HEK293 (cell line): ENCODE results near the gene EIF1.

Source experiments
- GLI2 ChIP-seq: fragments of 450-650 bp; formaldehyde crosslinking; IDR thresholded peaks from 2 replicates; pipeline ENCODE4; 2017; ENCODE audit warnings: missing biosample characterization, missing genetic modification characterization, low read depth, borderline replicate concordance
- KLF9 ChIP-seq: fragments of 450-650 bp; formaldehyde crosslinking; IDR thresholded peaks from 2 replicates; pipeline ENCODE4 v1.5.1; 2016; ENCODE audit warnings: missing biosample characterization, missing genetic modification characterization, low read depth
- PRDM1 ChIP-seq: fragments of 450-650 bp; formaldehyde crosslinking; IDR thresholded peaks from 2 replicates; pipeline ENCODE4; 2016; ENCODE audit warnings: missing biosample characterization, missing genetic modification characterization
- RBAK ChIP-seq: fragments of 450-650 bp; formaldehyde crosslinking; IDR thresholded peaks from 2 replicates; pipeline ENCODE4 v1.5.1; 2016; ENCODE audit warnings: missing biosample characterization, missing genetic modification characterization
- REPIN1 ChIP-seq: fragments of 450-650 bp; formaldehyde crosslinking; IDR thresholded peaks from 2 replicates; pipeline ENCODE4 v1.5.1; 2017; ENCODE audit warnings: missing biosample characterization, missing genetic modification characterization, low read depth
- SP7 ChIP-seq: fragments of 450-650 bp; formaldehyde crosslinking; IDR thresholded peaks from 2 replicates; pipeline ENCODE4 v1.5.1; 2016; ENCODE audit warnings: missing biosample characterization, missing genetic modification characterization
- ZBTB17 ChIP-seq: fragments of 450-650 bp; formaldehyde crosslinking; IDR thresholded peaks from 2 replicates; pipeline ENCODE4 v1.5.1; 2016; ENCODE audit warnings: missing biosample characterization, missing genetic modification characterization
- ZBTB8A ChIP-seq: fragments of 450-650 bp; formaldehyde crosslinking; IDR thresholded peaks from 2 replicates; pipeline ENCODE4 v1.5.1; 2016; ENCODE audit warnings: missing biosample characterization, missing genetic modification characterization
- ZNF239 ChIP-seq: fragments of 450-650 bp; formaldehyde crosslinking; IDR thresholded peaks from 2 replicates; pipeline ENCODE4 v1.5.1; 2016; ENCODE audit warnings: missing biosample characterization, missing genetic modification characterization
- ZNF302 ChIP-seq: fragments of 450-650 bp; formaldehyde crosslinking; IDR thresholded peaks from 2 replicates; pipeline ENCODE4 v1.5.1; 2016; ENCODE audit warnings: missing biosample characterization, missing genetic modification characterization, low read depth
- ZNF394 ChIP-seq: fragments of 450-650 bp; formaldehyde crosslinking; IDR thresholded peaks from 2 replicates; pipeline ENCODE4 v1.5.1; 2016; ENCODE audit warnings: missing biosample characterization, missing genetic modification characterization, mild to moderate bottlenecking, moderate library complexity, borderline replicate concordance
- ZNF416 ChIP-seq: fragments of 450-650 bp; formaldehyde crosslinking; IDR thresholded peaks from 2 replicates; pipeline ENCODE4 v1.5.1; 2016; ENCODE audit warnings: missing biosample characterization, missing genetic modification characterization
- ZNF521 ChIP-seq: fragments of 450-650 bp; formaldehyde crosslinking; IDR thresholded peaks from 2 replicates; pipeline ENCODE4 v1.5.1; 2017; ENCODE audit warnings: missing biosample characterization, mild to moderate bottlenecking, missing genetic modification characterization
- ZNF558 ChIP-seq: fragments of 450-650 bp; formaldehyde crosslinking; IDR thresholded peaks from 2 replicates; pipeline ENCODE4 v1.5.1; 2016; ENCODE audit warnings: missing biosample characterization, missing genetic modification characterization
- ZNF600 ChIP-seq: fragments of 450-650 bp; formaldehyde crosslinking; IDR thresholded peaks from 2 replicates; pipeline ENCODE4 v1.5.1; 2016; ENCODE audit warnings: missing biosample characterization, missing genetic modification characterization
- ZNF629 ChIP-seq: fragments of 450-650 bp; formaldehyde crosslinking; IDR thresholded peaks from 2 replicates; pipeline ENCODE4 v1.5.1; 2017; ENCODE audit warnings: missing biosample characterization, missing genetic modification characterization
- ZNF785 ChIP-seq: fragments of 450-650 bp; formaldehyde crosslinking; IDR thresholded peaks from 2 replicates; pipeline ENCODE4 v1.5.1; 2016; ENCODE audit warnings: missing biosample characterization, missing genetic modification characterization
- ZNF830 ChIP-seq: fragments of 450-650 bp; IDR thresholded peaks from 2 replicates; pipeline ENCODE4 v1.5.0; 2018; ENCODE audit warnings: missing biosample characterization, missing genetic modification characterization, low read depth, mild to moderate bottlenecking, moderate library complexity
- ZXDB ChIP-seq: fragments of 450-650 bp; formaldehyde crosslinking; IDR thresholded peaks from 2 replicates; pipeline ENCODE4 v1.5.1; 2016; ENCODE audit warnings: missing biosample characterization, missing genetic modification characterization
- TF ChIP-seq, protein P1 (sequence below): fragments of 450-650 bp; formaldehyde crosslinking; IDR thresholded peaks from 2 replicates; pipeline ENCODE4 v1.5.1; 2016; ENCODE audit warnings: missing biosample characterization, missing genetic modification characterization
- TF ChIP-seq, protein P2 (sequence below): fragments of 450-650 bp; formaldehyde crosslinking; IDR thresholded peaks from 2 replicates; pipeline ENCODE4 v1.5.1; 2016; ENCODE audit warnings: missing biosample characterization, missing genetic modification characterization
- TF ChIP-seq, protein P3 (sequence below): fragments of 450-650 bp; formaldehyde crosslinking; IDR thresholded peaks from 2 replicates; pipeline ENCODE4 v1.5.1; 2016; ENCODE audit warnings: missing biosample characterization, missing genetic modification characterization
- TF ChIP-seq, protein P4 (sequence below): fragments of 450-650 bp; formaldehyde crosslinking; IDR thresholded peaks from 2 replicates; pipeline ENCODE4 v1.5.1; 2017; ENCODE audit warnings: missing biosample characterization, missing genetic modification characterization
- TF ChIP-seq, protein P5 (sequence below): fragments of 450-650 bp; formaldehyde crosslinking; IDR thresholded peaks from 2 replicates; pipeline ENCODE4 v1.5.1; 2017; ENCODE audit warnings: missing biosample characterization, missing genetic modification characterization
- TF ChIP-seq, protein P6 (sequence below): fragments of 450-650 bp; formaldehyde crosslinking; IDR thresholded peaks from 2 replicates; pipeline ENCODE4 v1.5.1; 2016; ENCODE audit warnings: missing biosample characterization, missing genetic modification characterization
- TF ChIP-seq, protein P7 (sequence below): fragments of 450-650 bp; formaldehyde crosslinking; IDR thresholded peaks from 2 replicates; pipeline ENCODE4 v1.5.1; 2017; ENCODE audit warnings: missing biosample characterization, missing genetic modification characterization

The EIF1 gene

GRCh38 chr17:41739661-41740352 lies 51.1 kb downstream of the EIF1 start (continued):
- TF ChIP-seq ZNF521 (tag by site-specific recombination), result no peak
- TF ChIP-seq ZNF600, result 0 out of 2 replicates have a peak, but pooled peaks have one; percentile 15
- peak; percentile 31 for TF ChIP-seq SP7 (tag by site-specific recombination)
- TF ChIP-seq, protein P1, sequence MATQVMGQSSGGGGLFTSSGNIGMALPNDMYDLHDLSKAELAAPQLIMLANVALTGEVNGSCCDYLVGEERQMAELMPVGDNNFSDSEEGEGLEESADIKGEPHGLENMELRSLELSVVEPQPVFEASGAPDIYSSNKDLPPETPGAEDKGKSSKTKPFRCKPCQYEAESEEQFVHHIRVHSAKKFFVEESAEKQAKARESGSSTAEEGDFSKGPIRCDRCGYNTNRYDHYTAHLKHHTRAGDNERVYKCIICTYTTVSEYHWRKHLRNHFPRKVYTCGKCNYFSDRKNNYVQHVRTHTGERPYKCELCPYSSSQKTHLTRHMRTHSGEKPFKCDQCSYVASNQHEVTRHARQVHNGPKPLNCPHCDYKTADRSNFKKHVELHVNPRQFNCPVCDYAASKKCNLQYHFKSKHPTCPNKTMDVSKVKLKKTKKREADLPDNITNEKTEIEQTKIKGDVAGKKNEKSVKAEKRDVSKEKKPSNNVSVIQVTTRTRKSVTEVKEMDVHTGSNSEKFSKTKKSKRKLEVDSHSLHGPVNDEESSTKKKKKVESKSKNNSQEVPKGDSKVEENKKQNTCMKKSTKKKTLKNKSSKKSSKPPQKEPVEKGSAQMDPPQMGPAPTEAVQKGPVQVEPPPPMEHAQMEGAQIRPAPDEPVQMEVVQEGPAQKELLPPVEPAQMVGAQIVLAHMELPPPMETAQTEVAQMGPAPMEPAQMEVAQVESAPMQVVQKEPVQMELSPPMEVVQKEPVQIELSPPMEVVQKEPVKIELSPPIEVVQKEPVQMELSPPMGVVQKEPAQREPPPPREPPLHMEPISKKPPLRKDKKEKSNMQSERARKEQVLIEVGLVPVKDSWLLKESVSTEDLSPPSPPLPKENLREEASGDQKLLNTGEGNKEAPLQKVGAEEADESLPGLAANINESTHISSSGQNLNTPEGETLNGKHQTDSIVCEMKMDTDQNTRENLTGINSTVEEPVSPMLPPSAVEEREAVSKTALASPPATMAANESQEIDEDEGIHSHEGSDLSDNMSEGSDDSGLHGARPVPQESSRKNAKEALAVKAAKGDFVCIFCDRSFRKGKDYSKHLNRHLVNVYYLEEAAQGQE, result no peak
- TF ChIP-seq ZNF394, result no peak
- no peak for TF ChIP-seq KLF9 (tag by site-specific recombination)
- TF ChIP-seq ZBTB17 (tag by site-specific recombination), result peak; percentile 55; the same call in 1 of the 2 replicates
- TF ChIP-seq, protein P2, sequence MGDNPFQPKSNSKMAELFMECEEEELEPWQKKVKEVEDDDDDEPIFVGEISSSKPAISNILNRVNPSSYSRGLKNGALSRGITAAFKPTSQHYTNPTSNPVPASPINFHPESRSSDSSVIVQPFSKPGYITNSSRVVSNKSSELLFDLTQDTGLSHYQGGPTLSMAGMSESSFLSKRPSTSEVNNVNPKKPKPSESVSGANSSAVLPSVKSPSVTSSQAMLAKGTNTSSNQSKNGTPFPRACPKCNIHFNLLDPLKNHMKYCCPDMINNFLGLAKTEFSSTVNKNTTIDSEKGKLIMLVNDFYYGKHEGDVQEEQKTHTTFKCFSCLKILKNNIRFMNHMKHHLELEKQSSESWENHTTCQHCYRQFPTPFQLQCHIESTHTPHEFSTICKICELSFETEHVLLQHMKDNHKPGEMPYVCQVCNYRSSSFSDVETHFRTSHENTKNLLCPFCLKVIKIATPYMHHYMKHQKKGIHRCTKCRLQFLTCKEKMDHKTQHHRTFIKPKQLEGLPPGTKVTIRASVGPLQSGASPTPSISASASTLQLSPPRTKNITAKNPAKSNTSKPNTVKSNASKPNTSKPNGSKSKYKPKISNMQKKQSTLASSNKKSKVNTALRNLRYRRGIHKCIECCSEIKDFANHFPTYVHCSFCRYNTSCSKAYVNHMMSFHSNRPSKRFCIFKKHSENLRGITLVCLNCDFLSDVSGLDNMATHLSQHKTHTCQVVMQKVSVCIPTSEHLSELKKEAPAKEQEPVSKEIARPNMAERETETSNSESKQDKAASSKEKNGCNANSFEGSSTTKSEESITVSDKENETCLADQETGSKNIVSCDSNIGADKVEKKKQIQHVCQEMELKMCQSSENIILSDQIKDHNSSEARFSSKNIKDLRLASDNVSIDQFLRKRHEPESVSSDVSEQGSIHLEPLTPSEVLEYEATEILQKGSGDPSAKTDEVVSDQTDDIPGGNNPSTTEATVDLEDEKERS (tag by site-specific recombination), result no peak
- TF ChIP-seq REPIN1, result no peak
- TF ChIP-seq, protein P3, sequence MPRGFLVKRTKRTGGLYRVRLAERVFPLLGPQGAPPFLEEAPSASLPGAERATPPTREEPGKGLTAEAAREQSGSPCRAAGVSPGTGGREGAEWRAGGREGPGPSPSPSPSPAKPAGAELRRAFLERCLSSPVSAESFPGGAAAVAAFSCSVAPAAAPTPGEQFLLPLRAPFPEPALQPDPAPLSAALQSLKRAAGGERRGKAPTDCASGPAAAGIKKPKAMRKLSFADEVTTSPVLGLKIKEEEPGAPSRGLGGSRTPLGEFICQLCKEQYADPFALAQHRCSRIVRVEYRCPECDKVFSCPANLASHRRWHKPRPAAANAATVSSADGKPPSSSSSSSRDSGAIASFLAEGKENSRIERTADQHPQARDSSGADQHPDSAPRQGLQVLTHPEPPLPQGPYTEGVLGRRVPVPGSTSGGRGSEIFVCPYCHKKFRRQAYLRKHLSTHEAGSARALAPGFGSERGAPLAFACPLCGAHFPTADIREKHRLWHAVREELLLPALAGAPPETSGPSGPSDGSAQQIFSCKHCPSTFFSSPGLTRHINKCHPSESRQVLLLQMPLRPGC (tag by site-specific recombination), result no peak
- TF ChIP-seq, protein P4, sequence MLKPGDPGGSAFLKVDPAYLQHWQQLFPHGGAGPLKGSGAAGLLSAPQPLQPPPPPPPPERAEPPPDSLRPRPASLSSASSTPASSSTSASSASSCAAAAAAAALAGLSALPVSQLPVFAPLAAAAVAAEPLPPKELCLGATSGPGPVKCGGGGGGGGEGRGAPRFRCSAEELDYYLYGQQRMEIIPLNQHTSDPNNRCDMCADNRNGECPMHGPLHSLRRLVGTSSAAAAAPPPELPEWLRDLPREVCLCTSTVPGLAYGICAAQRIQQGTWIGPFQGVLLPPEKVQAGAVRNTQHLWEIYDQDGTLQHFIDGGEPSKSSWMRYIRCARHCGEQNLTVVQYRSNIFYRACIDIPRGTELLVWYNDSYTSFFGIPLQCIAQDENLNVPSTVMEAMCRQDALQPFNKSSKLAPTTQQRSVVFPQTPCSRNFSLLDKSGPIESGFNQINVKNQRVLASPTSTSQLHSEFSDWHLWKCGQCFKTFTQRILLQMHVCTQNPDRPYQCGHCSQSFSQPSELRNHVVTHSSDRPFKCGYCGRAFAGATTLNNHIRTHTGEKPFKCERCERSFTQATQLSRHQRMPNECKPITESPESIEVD, result no peak
- no peak for TF ChIP-seq ZNF558 (tag by site-specific recombination)
- no peak for TF ChIP-seq ZNF785 (tag by site-specific recombination)
- TF ChIP-seq, protein P5, sequence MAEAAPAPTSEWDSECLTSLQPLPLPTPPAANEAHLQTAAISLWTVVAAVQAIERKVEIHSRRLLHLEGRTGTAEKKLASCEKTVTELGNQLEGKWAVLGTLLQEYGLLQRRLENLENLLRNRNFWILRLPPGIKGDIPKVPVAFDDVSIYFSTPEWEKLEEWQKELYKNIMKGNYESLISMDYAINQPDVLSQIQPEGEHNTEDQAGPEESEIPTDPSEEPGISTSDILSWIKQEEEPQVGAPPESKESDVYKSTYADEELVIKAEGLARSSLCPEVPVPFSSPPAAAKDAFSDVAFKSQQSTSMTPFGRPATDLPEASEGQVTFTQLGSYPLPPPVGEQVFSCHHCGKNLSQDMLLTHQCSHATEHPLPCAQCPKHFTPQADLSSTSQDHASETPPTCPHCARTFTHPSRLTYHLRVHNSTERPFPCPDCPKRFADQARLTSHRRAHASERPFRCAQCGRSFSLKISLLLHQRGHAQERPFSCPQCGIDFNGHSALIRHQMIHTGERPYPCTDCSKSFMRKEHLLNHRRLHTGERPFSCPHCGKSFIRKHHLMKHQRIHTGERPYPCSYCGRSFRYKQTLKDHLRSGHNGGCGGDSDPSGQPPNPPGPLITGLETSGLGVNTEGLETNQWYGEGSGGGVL (tag by site-specific recombination), result peak; percentile 35; the same call in 1 of the 2 replicates
- no peak for TF ChIP-seq ZBTB8A (tag by site-specific recombination)
- no peak for TF ChIP-seq ZXDB (tag by site-specific recombination)
- TF ChIP-seq ZNF302 (tag by site-specific recombination), result no peak
- peak; percentile 82 for TF ChIP-seq ZNF629 (tag by site-specific recombination)
- no peak for TF ChIP-seq GLI2 (tag by site-specific recombination)
- no peak for TF ChIP-seq ZNF239 (tag by site-specific recombination)
- TF ChIP-seq, protein P6, sequence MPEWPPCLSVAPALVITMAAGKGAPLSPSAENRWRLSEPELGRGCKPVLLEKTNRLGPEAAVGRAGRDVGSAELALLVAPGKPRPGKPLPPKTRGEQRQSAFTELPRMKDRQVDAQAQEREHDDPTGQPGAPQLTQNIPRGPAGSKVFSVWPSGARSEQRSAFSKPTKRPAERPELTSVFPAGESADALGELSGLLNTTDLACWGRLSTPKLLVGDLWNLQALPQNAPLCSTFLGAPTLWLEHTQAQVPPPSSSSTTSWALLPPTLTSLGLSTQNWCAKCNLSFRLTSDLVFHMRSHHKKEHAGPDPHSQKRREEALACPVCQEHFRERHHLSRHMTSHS (tag by site-specific recombination), result no peak
- TF ChIP-seq ZNF830 (tag by site-specific recombination), result no peak
- TF ChIP-seq ZNF416 (tag by site-specific recombination), result no peak
- TF ChIP-seq RBAK (tag by site-specific recombination), result no peak
- no peak for TF ChIP-seq PRDM1 (tag by site-specific recombination)
- TF ChIP-seq, protein P7, sequence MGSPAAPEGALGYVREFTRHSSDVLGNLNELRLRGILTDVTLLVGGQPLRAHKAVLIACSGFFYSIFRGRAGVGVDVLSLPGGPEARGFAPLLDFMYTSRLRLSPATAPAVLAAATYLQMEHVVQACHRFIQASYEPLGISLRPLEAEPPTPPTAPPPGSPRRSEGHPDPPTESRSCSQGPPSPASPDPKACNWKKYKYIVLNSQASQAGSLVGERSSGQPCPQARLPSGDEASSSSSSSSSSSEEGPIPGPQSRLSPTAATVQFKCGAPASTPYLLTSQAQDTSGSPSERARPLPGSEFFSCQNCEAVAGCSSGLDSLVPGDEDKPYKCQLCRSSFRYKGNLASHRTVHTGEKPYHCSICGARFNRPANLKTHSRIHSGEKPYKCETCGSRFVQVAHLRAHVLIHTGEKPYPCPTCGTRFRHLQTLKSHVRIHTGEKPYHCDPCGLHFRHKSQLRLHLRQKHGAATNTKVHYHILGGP (tag by site-specific recombination), result no peak
